G401.6 (cell line): ENCODE data around the gene PIK3CD.

ENCODE experiments used
- FAIRE-seq: peaks from 2 replicates; lab custom pipeline; 2012; peaks lifted over from hg19 to GRCh38; lab: Jason Lieb, UNC

PIK3CD gene

GRCh38 chr1:9774712-9775679, 123.5 kb downstream of the PIK3CD start:
- FAIRE-seq = no peak

- FAIRE-seq = no peak
Measured at GRCh38 chr1:9776685-9777084, 125.2 kb downstream of the PIK3CD start.
